Measurements from ENCODE around the gene NHLRC2. TPM values are rescaled to one million over a fixed set of nuclear protein-coding genes. Genes with fewer than 3 reads are reported as not detected.
"Not testable (repeated sequence)": the region's sequence is repeated elsewhere in the genome, so short reads cannot be mapped to it uniquely, and the experiment has no call there.

NHLRC2 gene
- total RNA-seq, 1 donor from 2014 or later = 30.1 TPM

- no peak for DNase-seq (ENCODE audit: low read depth)
- no peak overlapping the region for H3K4me3 ChIP-seq (ENCODE audit: low read depth, low read length)
- TF ChIP-seq CTCF (conservative IDR thresholded peaks at IDR 0.05; ENCODE audit: low read depth, low read length) = no peak
Measured at GRCh38 chr10:113822174-113822573, 32.3 kb upstream of the NHLRC2 start.

- no peak for TF ChIP-seq CTCF (conservative IDR thresholded peaks at IDR 0.05; ENCODE audit: low read depth, low read length)
- no peak for DNase-seq (ENCODE audit: low read depth)
- no peak overlapping the region for H3K4me3 ChIP-seq (ENCODE audit: low read depth, low read length)
Measured at GRCh38 chr10:113823389-113823788, 31.1 kb upstream of the NHLRC2 start.

GRCh38 chr10:113825791-113826190 is 28.7 kb upstream of the NHLRC2 start:
- no peak for DNase-seq (ENCODE audit: low read depth)
- TF ChIP-seq CTCF (conservative IDR thresholded peaks at IDR 0.05; ENCODE audit: low read depth, low read length) = no peak
- no peak overlapping the region for H3K4me3 ChIP-seq (ENCODE audit: low read depth, low read length)

- H3K4me3 ChIP-seq (ENCODE audit: low read depth, low read length); DNase-seq (ENCODE audit: low read depth): not testable (repeated sequence)
Measured at GRCh38 chr10:113828567-113828966, 25.9 kb upstream of the NHLRC2 start.

GRCh38 chr10:113842171-113842570 is 12.3 kb upstream of the NHLRC2 start:
- no peak for TF ChIP-seq CTCF (conservative IDR thresholded peaks at IDR 0.05; ENCODE audit: low read depth, low read length)
- no peak for DNase-seq (ENCODE audit: low read depth)
- H3K4me3 ChIP-seq (ENCODE audit: low read depth, low read length) = no peak overlapping the region

- DNase-seq (ENCODE audit: low read depth) = no peak
- TF ChIP-seq CTCF (conservative IDR thresholded peaks at IDR 0.05; ENCODE audit: low read depth, low read length) = no peak
- H3K4me3 ChIP-seq (ENCODE audit: low read depth, low read length) = no peak overlapping the region
Measured at GRCh38 chr10:113843972-113844485, 10.4 kb upstream of the NHLRC2 start.

GRCh38 chr10:113846036-113846435 is 8.4 kb upstream of the NHLRC2 start:
- DNase-seq (ENCODE audit: low read depth) = no peak
- no peak overlapping the region for H3K4me3 ChIP-seq (ENCODE audit: low read depth, low read length)
- TF ChIP-seq CTCF (conservative IDR thresholded peaks at IDR 0.05; ENCODE audit: low read depth, low read length) = no peak
